Hepatic stellate cell (primary cell): ENCODE measurements around the gene ZFP64.
A peak's percentile ranks its signal among the peaks of the same experiment; 100 is the strongest.

ENCODE experiments used
- DNase-seq: peaks from one replicate; pipeline ENCODE4 v3.0.0; 2011; ENCODE audit warnings: low spot score

The ZFP64 gene

GRCh38 chr20:52104546-52105441, 86.8 kb downstream of the ZFP64 start:
- DNase-seq, result peak; percentile 43

- DNase-seq, result peak; percentile 29
These were observed 87.5 kb downstream of the ZFP64 start for GRCh38 chr20:52103913-52104545.

- DNase-seq, result peak; percentile 15
These were observed 88.2 kb downstream of the ZFP64 start for GRCh38 chr20:52103335-52103912.

- DNase-seq, result no peak
These were observed 89.0 kb downstream of the ZFP64 start for GRCh38 chr20:52102559-52102958.

GRCh38 chr20:52102126-52102525, 89.5 kb downstream of the ZFP64 start:
- no peak for DNase-seq
